Brain pericyte (primary cell): ENCODE results near the gene ZCRB1.

Source experiments
- DNase-seq: peaks from one replicate; pipeline ENCODE4 v3.0.0-alpha.2; 2012; ENCODE audit warnings: low read depth, low spot score

The ZCRB1 gene

GRCh38 chr12:42327227-42327590 is 1.3 kb upstream of the ZCRB1 start:
- no peak for DNase-seq

- no peak for DNase-seq
These were observed 790 bp upstream of the ZCRB1 start for GRCh38 chr12:42326541-42327226.

GRCh38 chr12:42325326-42325652 is 605 bp downstream of the ZCRB1 start:
- no peak for DNase-seq

- DNase-seq: no peak
These were observed 2.0 kb downstream of the ZCRB1 start for GRCh38 chr12:42323856-42324255.

GRCh38 chr12:42322567-42322966 is 3.3 kb downstream of the ZCRB1 start:
- no peak for DNase-seq

- no peak for DNase-seq
These were observed 5.1 kb downstream of the ZCRB1 start for GRCh38 chr12:42320796-42321195.

GRCh38 chr12:42315108-42315507 is 10.8 kb downstream of the ZCRB1 start:
- DNase-seq: no peak

- DNase-seq: no peak
These were observed 15.9 kb downstream of the ZCRB1 start for GRCh38 chr12:42309996-42310395.

- no peak for DNase-seq
These were observed 17.5 kb downstream of the ZCRB1 start for GRCh38 chr12:42308390-42308789.

GRCh38 chr12:42306297-42306696 is 19.6 kb downstream of the ZCRB1 start:
- no peak for DNase-seq

- DNase-seq: no peak
These were observed 26.2 kb downstream of the ZCRB1 start for GRCh38 chr12:42299392-42300308.

- no peak for DNase-seq
These were observed 27.0 kb downstream of the ZCRB1 start for GRCh38 chr12:42298887-42299286.

GRCh38 chr12:42296503-42297109 is 29.3 kb downstream of the ZCRB1 start:
- no peak for DNase-seq

- DNase-seq: no peak
These were observed 34.2 kb downstream of the ZCRB1 start for GRCh38 chr12:42291680-42292079.

- no peak for DNase-seq
These were observed 37.4 kb downstream of the ZCRB1 start for GRCh38 chr12:42288544-42288943.

- DNase-seq: no peak
These were observed 39.2 kb downstream of the ZCRB1 start for GRCh38 chr12:42286741-42287140.

GRCh38 chr12:42285431-42285830 is 40.5 kb downstream of the ZCRB1 start:
- no peak for DNase-seq

GRCh38 chr12:42284876-42285275 is 41.0 kb downstream of the ZCRB1 start:
- DNase-seq: no peak

GRCh38 chr12:42284157-42284556 is 41.7 kb downstream of the ZCRB1 start:
- DNase-seq: no peak

- DNase-seq: no peak
These were observed 42.2 kb downstream of the ZCRB1 start for GRCh38 chr12:42283739-42284138.

GRCh38 chr12:42282294-42282693 is 43.6 kb downstream of the ZCRB1 start:
- DNase-seq: no peak

GRCh38 chr12:42281844-42282243 is 44.0 kb downstream of the ZCRB1 start:
- no peak for DNase-seq

- DNase-seq: no peak
These were observed 44.6 kb downstream of the ZCRB1 start for GRCh38 chr12:42281278-42281677.
